Prostate gland (tissue), 2 donors: Measurements from ENCODE around the gene KAT2A. TPM values are rescaled to one million over a fixed set of nuclear protein-coding genes. Genes with fewer than 3 reads are reported as not detected.

Experiments
- DNase-seq: peaks from one replicate; pipeline ENCODE4 v3.0.0-alpha.2; 2019; ENCODE audit warnings: low spot score
- H3K27ac ChIP-seq, 2 donors: fragments of 200-600 bp; sonication (generic); 2 replicates each; pipeline ENCODE4 v1.5.1; 2017 to 2019
- H3K27me3 ChIP-seq: fragments of 200-600 bp; sonication (generic); replicated peaks from 2 replicates; pipeline ENCODE4 v1.5.1; 2019; ENCODE audit not compliant: insufficient read depth
- H3K36me3 ChIP-seq, 2 donors: fragments of 200-600 bp; sonication (generic); 1 replicate in 1 of 2; 2 replicates in 1 of 2; pipeline versions ENCODE4 v1.5.1 to v1.8.1; 2017 to 2019
- H3K4me1 ChIP-seq: fragments of 200-600 bp; sonication (generic); replicated peaks from 2 replicates; pipeline ENCODE4 v1.5.1; 2019
- H3K4me3 ChIP-seq, 2 donors: fragments of 200-600 bp; sonication (generic); 2 replicates each; pipeline ENCODE4 v1.5.1; 2017 to 2019
- H3K9me3 ChIP-seq: fragments of 200-600 bp; sonication (generic); 2 replicates; pipeline ENCODE4 v1.5.1; 2017
- POLR2A ChIP-seq: fragments of 450-650 bp; IDR thresholded peaks from one replicate; pipeline ENCODE4 v1.6.1; 2016; ENCODE audit warnings: antibody characterized with exemption, mild to moderate bottlenecking
- POLR2AphosphoS5 ChIP-seq: sonication (generic); formaldehyde crosslinking; IDR thresholded peaks from one replicate; pipeline ENCODE4 v1.6.1; 2017; ENCODE audit warnings: antibody characterized with exemption
- WGBS: methylation state at CpG from one replicate; pipeline ENCODE4 v1.1.5; 2018; 5-methylcytosine and 5-hydroxymethylcytosine counted together
- intact Hi-C: fragments of 100-400 bp; cut with DNase I; formaldehyde crosslinking; loops from one replicate; pipeline ENCODE4 v1.14.2; 2022
- total RNA-seq, 2 donors: library from RNA; depleted of rRNA; stranded (reverse); fragments of >200 nt; gene quantifications; one replicate each; pipeline ENCODE4 v1.1.0, GENCODE V29; 2016
- TF ChIP-seq, protein P1 (sequence below), 4 experiments: fragments of 200-600 bp in 2 of 4; fragments of 450-650 bp in 2 of 4; sonication (generic) in 2 of 4; IDR thresholded peaks; 1 replicate in 3 of 4; 2 replicates in 1 of 4; pipeline ENCODE4 v1.5.1; 2016 to 2019; ENCODE audit warnings: antibody characterized with exemption in 4 of 4, mild to moderate bottlenecking in 2 of 4, moderate library complexity in 2 of 4

Gene KAT2A
- total RNA-seq, 2 donors from 2014 or later, result 32.9 to 90.1 TPM

DNA sequence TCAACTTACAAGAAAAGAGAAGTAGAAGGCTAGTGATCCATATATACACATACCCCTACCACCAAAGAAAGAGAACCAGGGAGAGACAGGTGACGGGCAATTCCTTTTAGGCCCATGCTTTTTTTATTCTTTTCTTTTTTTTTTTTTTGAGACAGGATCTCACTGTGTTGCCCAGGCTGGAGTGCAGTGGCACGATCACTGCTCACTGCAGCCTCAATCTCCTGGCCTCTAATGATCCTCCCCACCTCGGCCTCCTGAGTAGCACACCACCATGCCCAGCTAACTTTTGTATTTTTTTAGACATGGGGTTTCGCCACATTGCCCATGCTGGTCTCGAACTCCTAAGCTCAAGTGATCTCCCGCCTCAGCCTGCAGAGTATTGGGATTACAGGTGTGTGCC, 6.2 kb upstream of the KAT2A start:
- Histone ChIP-seq H3K27ac (no peak overlapping the region), H3K4me3 (no peak overlapping the region), H3K9me3 (no peaks in the 10 kb centered on the region), H3K27me3 (no peaks in the 10 kb centered on the region), H3K4me1 (peaks cover 2% of the 10 kb centered on the region), H3K36me3 (peaks cover 0 to 26% of the 10 kb centered on the region in 2 donors)
- WGBS, result 88% methylated on average over 6 of the region's 6 CpGs
- DNase-seq, result no peak
- TF ChIP-seq POLR2A, result no peak
- no peak for TF ChIP-seq POLR2AphosphoS5
- TF ChIP-seq, protein P1, sequence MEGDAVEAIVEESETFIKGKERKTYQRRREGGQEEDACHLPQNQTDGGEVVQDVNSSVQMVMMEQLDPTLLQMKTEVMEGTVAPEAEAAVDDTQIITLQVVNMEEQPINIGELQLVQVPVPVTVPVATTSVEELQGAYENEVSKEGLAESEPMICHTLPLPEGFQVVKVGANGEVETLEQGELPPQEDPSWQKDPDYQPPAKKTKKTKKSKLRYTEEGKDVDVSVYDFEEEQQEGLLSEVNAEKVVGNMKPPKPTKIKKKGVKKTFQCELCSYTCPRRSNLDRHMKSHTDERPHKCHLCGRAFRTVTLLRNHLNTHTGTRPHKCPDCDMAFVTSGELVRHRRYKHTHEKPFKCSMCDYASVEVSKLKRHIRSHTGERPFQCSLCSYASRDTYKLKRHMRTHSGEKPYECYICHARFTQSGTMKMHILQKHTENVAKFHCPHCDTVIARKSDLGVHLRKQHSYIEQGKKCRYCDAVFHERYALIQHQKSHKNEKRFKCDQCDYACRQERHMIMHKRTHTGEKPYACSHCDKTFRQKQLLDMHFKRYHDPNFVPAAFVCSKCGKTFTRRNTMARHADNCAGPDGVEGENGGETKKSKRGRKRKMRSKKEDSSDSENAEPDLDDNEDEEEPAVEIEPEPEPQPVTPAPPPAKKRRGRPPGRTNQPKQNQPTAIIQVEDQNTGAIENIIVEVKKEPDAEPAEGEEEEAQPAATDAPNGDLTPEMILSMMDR (IDR thresholded peaks at IDR 0.05), result no peak
- intact Hi-C loops, result no loop called here

DNA sequence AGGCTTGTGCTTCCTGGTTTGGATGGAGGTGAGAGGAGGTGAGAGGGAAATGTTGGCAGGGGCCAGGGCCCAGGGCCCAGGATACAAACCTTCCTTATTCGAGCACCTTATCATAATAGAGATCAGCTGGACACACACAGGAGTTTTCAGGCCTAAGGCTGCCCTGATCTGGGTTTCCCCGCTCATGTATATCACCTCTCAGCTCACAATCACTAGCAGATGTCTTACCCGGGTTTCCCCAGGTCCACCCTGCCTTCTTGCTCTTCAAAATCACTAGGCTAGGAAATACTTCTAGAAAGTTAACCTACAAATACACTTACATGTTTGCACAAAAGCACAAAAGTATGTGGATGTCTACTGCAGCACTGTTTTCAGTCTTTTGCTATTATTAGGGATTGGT, 5.7 kb upstream of the KAT2A start:
- 64% methylated on average over 3 of the region's 3 CpGs for WGBS
- DNase-seq, result no peak
- intact Hi-C loops, result no loop called here
- TF ChIP-seq POLR2A (no peak), POLR2AphosphoS5 (no peak)
- TF ChIP-seq, protein P1 (IDR thresholded peaks at IDR 0.05), result no peak
- Histone ChIP-seq H3K36me3 (peaks cover 0 to 26% of the 10 kb centered on the region in 2 donors), H3K4me3 (no peak overlapping the region), H3K4me1 (peaks cover 2% of the 10 kb centered on the region), H3K27me3 (no peaks in the 10 kb centered on the region), H3K9me3 (no peaks in the 10 kb centered on the region), H3K27ac (no peak overlapping the region)

DNA sequence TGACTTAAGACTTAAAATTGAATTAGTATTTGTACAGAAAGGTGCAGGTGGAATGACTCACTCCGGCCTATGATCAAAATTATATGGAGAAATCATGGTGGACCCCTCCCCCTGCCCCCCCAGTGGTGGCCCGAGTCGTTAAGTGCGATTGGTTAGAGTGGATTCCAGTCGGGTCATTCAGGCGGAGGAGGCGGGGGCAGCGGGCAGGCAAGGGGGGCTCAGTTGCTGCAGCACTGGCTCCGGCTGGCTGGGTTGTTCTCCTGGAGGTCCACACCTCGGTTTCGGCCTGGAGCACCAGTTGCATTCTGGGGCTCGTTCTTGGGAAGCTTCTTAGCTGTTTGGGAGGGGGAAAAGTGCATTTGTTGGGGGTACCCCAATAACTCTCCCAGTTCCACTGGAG, 4.4 kb upstream of the KAT2A start:
- no peak for DNase-seq
- Histone ChIP-seq H3K27ac (no peak overlapping the region), H3K4me1 (no peaks in the 10 kb centered on the region), H3K4me3 (no peak overlapping the region), H3K9me3 (no peaks in the 10 kb centered on the region), H3K36me3 (peaks cover 0 to 26% of the 10 kb centered on the region in 2 donors), H3K27me3 (no peaks in the 10 kb centered on the region)
- intact Hi-C loops, result no loop called here
- WGBS, result 71% methylated on average over 12 of the region's 12 CpGs
- TF ChIP-seq POLR2AphosphoS5 (no peak), POLR2A (no peak)
- TF ChIP-seq, protein P1 (IDR thresholded peaks at IDR 0.05), result no peak

DNA sequence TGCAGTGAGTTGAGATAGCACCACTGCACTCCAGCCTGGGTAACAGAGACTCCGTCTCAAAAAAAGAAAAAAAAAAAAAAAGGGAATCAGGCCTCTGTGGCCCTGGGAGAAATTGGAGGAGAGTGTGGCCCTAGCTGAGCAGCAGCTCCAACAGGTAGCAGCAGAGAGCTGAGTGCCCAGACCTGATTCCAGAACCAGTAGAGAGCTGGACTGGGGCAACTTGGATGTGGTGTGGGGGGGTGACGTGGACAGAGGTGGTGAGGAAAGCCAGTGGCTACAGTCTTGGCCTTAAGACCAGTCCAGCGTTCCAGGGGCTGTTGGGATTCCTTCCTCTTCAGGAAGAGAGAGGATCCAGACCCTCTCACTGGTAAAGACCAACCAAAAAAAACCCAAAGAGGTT, 3.1 kb upstream of the KAT2A start:
- intact Hi-C loops, result no loop called here
- WGBS, result 89% methylated on average over 3 of the region's 3 CpGs
- Histone ChIP-seq H3K27ac (no peak overlapping the region), H3K27me3 (no peaks in the 10 kb centered on the region), H3K36me3 (peaks cover 0 to 26% of the 10 kb centered on the region in 2 donors), H3K4me3 (no peak overlapping the region), H3K9me3 (no peaks in the 10 kb centered on the region), H3K4me1 (no peaks in the 10 kb centered on the region)
- no peak for TF ChIP-seq POLR2AphosphoS5
- no peak for TF ChIP-seq POLR2A
- TF ChIP-seq, protein P1 (IDR thresholded peaks at IDR 0.05), result no peak
- no peak for DNase-seq

DNA sequence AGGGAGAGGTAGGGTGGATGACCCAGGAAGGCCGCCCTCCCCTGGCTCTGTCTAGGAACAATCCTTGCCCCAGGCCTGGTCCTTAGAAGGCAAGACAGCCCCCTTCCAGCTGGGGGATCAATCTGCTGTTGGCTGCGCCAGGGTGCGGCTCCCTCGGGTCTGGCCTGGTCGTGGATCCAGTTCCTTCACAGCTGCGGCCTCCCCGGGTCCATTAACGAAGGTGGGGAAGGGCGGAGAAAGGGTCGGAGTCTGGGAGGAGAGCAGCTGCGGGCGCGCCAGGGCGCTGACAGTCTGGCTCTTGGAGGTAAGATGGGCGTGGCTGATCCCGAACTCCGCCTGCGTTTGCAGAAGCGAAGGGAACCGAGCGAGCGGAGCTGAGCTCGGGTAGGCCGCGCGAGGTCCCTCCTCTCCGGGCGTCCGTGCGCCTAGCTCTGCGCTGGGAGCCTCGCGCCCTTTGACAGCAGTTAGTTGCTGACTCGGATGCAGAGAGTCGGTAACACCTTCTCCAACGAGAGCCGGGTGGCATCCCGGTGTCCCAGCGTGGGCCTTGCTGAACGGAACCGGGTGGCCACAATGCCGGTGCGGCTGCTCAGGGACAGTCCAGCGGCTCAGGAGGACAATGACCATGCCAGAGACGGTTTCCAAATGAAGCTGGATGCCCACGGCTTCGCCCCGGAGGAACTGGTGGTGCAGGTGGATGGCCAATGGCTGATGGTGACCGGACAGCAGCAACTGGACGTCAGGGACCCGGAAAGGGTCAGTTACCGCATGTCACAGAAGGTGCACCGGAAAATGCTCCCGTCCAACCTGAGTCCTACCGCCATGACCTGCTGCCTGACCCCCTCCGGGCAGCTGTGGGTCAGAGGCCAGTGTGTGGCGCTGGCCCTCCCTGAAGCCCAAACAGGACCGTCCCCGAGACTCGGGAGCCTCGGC, 1.5 kb upstream of the KAT2A start, which contains the start of gene HSPB9:
Gene HSPB9, plus strand, starts transcription at position 434 of the 933 bp plus-strand sequence. Its CDS starts 47 bp downstream, at position 481.
- TF ChIP-seq POLR2AphosphoS5 (peak; percentile 35), POLR2A (no peak)
- TF ChIP-seq, protein P1 (IDR thresholded peaks at IDR 0.05), result no peak
- H3K4me3 ChIP-seq, result peak within 1 kb of the TSS in 1 of 2 donors; percentile 8

More for the DNA sequence above, 1.5 kb upstream of the KAT2A start, which contains the start of gene HSPB9:
- intact Hi-C loops, result no loop called here
- WGBS, result 56% methylated on average over 55 of the region's 61 CpGs
- DNase-seq, result peak; percentile 73
- H3K36me3 ChIP-seq, result peaks cover 0 to 11% of the 10 kb centered on the region in 2 donors
- H3K4me1 ChIP-seq, result no peaks in the 10 kb centered on the region
- peak within 1 kb of the TSS; percentile 33 to 52 for H3K27ac ChIP-seq
- no peaks in the 10 kb centered on the region for H3K9me3 ChIP-seq
- no peaks in the 10 kb centered on the region for H3K27me3 ChIP-seq
